DMS 273 (cell line): ENCODE data around the gene TMEM270.
A peak's percentile ranks its signal among the peaks of the same experiment; 100 is the strongest.

Source experiments
- DNase-seq: peaks from one replicate; lab custom pipeline; 2025; ENCODE audit not compliant: unreplicated experiment; lab: John Stamatoyannopoulos, UW

TMEM270 gene

GRCh38 chr7:73885433-73885974 lies 24.5 kb downstream of the TMEM270 start:
- DNase-seq: no peak

GRCh38 chr7:73885975-73886798 lies 25.2 kb downstream of the TMEM270 start:
- no peak for DNase-seq

- DNase-seq: no peak
Observed at GRCh38 chr7:73887762-73888161, 26.8 kb downstream of the TMEM270 start.

GRCh38 chr7:73888959-73889358 lies 28.0 kb downstream of the TMEM270 start:
- peak; percentile 59 for DNase-seq

GRCh38 chr7:73890555-73891147 lies 29.7 kb downstream of the TMEM270 start:
- no peak for DNase-seq

- peak; percentile 59 for DNase-seq
Observed at GRCh38 chr7:73891178-73891885, 30.4 kb downstream of the TMEM270 start.

GRCh38 chr7:73892003-73892999 lies 31.3 kb downstream of the TMEM270 start:
- DNase-seq: peak; percentile 88

- DNase-seq: peak; percentile 97
Observed at GRCh38 chr7:73893342-73894101, 32.6 kb downstream of the TMEM270 start.

GRCh38 chr7:73894166-73894565 lies 33.2 kb downstream of the TMEM270 start:
- DNase-seq: no peak

GRCh38 chr7:73894733-73895551 lies 34.0 kb downstream of the TMEM270 start:
- DNase-seq: no peak

- no peak for DNase-seq
Observed at GRCh38 chr7:73895626-73896025, 34.7 kb downstream of the TMEM270 start.

- DNase-seq: no peak
Observed at GRCh38 chr7:73896454-73896853, 35.5 kb downstream of the TMEM270 start.

- peak; percentile 98 for DNase-seq
Observed at GRCh38 chr7:73899731-73900142, 38.8 kb downstream of the TMEM270 start.

GRCh38 chr7:73900286-73900685 lies 39.3 kb downstream of the TMEM270 start:
- DNase-seq: peak; percentile 68

- no peak for DNase-seq
Observed at GRCh38 chr7:73901231-73901822, 40.4 kb downstream of the TMEM270 start.

GRCh38 chr7:73901823-73902597 lies 41.1 kb downstream of the TMEM270 start:
- no peak for DNase-seq

- DNase-seq: no peak
Observed at GRCh38 chr7:73903321-73904218, 42.6 kb downstream of the TMEM270 start.
